ENCODE data around the gene AVPR2. TPM values are rescaled to one million over a fixed set of nuclear protein-coding genes. Genes with fewer than 3 reads are reported as not detected.

The AVPR2 gene
- total and polyA plus RNA-seq, 9 of the 15 experiments (the other 6 are each of a cell fraction or from before 2014, with no cell fraction given), result not detected

DNA sequence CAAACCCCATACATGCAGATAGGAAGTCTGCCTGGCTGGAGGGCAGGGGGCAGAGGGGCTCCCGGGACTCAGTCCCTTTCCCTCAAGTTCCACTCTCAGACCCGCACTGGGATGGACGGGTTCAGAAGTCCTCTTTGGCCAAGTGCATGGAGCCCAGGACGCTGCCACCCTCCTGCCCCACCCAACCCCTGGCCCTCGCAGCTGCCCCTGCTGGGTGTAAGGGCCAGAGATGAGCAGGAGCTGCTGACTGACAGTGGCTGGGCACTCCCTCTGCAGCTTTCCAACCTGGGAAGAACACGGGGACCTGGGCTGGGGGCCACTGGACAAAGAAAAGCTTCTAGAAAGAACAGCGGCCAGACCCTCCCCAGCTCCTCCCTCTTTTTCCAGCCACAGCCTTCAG, 21.9 kb upstream of the AVPR2 start:
- intact Hi-C loops (cut with micrococcal nuclease), result no loop called here
- ChIA-PET POLR2A (interaction anchor here (0.6 kb wide), 2 partner anchors 88 to 414 kb away, joined by 3 to 5 read pairs; partner anchors contain the start of gene SSR4), CTCF (ENCODE audit: low intra/inter-chr PET ratio) (interaction anchor here (0.6 kb wide), 1 partner anchor 943 kb away, joined by 3 read pairs; no protein-coding TSS in a partner anchor)
- Histone ChIP-seq H3K27me3 (ENCODE audit: control insufficient read depth in 2 of 2, insufficient read depth in 2 of 2, low read length in 2 of 2) (peaks cover 0 to 38% of the 10 kb centered on the region in 2 experiments; a peak in 2 of 5 replicates), H3K4me2 (ENCODE audit: insufficient read depth, low read length) (no peak overlapping the region), H3K4me3 (no peak overlapping the region), H3K27ac (ENCODE audit: extremely low read depth, low read depth, low read length) (no peak overlapping the region), H3K9ac (ENCODE audit: insufficient read depth in 1 of 2, low read depth in 2 of 2, low read length in 2 of 2) (no peak overlapping the region), H3K79me2 (ENCODE audit: control insufficient read depth, insufficient read depth, low read length) (no peaks in the 10 kb centered on the region), H3K36me3 (ENCODE audit: control insufficient read depth, insufficient read depth, low read length) (no peaks in the 10 kb centered on the region), H3K9me3 (replicated peaks; ENCODE audit: control insufficient read depth, insufficient read depth, low read depth, low read length) (no peaks in the 10 kb centered on the region), H3K4me1 (replicated peaks in 1 of 2; ENCODE audit: control insufficient read depth in 2 of 2, insufficient read depth in 2 of 2, low read length in 2 of 2) (peaks cover 6 to 61% of the 10 kb centered on the region in 2 experiments), H2AFZ (ENCODE audit: low read depth, low read length) (no peak overlapping the region), H4K20me1 (replicated peaks; ENCODE audit: control insufficient read depth, insufficient read depth, low read length) (peaks cover 1% of the 10 kb centered on the region; the same call in 1 of the 2 replicates), H3K9me1 (ENCODE audit: control insufficient read depth, insufficient read depth, low read length) (no peaks in the 10 kb centered on the region)
- FAIRE-seq, result no peak
- WGBS (ENCODE audit: insufficient coverage, low coverage, missing lambda C conversion rate), result 0% methylated on average over 3 of the region's 7 CpGs
- in situ Hi-C loops (cut with MboI), result no loop called here
- ATAC-seq, result no peak
- DNase-seq (ENCODE audit: extremely low read depth in 1 of 4, low spot score in 3 of 4), result no peak
- BruUV-seq (replicated peaks), result no TSS peak
- no peak for TF ChIP-seq ZNF780A (CRISPR knock-in tag; IDR thresholded peaks at IDR 0.05)
- no peak for TF ChIP-seq ZNF121 (CRISPR knock-in tag; conservative IDR thresholded peaks at IDR 0.05)
- no peak for TF ChIP-seq ZNF3 (CRISPR knock-in tag; IDR thresholded peaks at IDR 0.05)
- TF ChIP-seq, protein P1, sequence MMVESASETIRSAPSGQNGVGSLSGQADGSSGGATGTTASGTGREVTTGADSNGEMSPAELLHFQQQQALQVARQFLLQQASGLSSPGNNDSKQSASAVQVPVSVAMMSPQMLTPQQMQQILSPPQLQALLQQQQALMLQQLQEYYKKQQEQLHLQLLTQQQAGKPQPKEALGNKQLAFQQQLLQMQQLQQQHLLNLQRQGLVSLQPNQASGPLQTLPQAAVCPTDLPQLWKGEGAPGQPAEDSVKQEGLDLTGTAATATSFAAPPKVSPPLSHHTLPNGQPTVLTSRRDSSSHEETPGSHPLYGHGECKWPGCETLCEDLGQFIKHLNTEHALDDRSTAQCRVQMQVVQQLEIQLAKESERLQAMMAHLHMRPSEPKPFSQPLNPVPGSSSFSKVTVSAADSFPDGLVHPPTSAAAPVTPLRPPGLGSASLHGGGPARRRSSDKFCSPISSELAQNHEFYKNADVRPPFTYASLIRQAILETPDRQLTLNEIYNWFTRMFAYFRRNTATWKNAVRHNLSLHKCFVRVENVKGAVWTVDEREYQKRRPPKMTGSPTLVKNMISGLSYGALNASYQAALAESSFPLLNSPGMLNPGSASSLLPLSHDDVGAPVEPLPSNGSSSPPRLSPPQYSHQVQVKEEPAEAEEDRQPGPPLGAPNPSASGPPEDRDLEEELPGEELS (CRISPR knock-in tag; IDR thresholded peaks at IDR 0.05; ENCODE audit: borderline replicate concordance), result no peak
- TF ChIP-seq, protein P2, sequence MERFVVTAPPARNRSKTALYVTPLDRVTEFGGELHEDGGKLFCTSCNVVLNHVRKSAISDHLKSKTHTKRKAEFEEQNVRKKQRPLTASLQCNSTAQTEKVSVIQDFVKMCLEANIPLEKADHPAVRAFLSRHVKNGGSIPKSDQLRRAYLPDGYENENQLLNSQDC (CRISPR knock-in tag; IDR thresholded peaks at IDR 0.05), result no peak
- TF ChIP-seq, protein P3, sequence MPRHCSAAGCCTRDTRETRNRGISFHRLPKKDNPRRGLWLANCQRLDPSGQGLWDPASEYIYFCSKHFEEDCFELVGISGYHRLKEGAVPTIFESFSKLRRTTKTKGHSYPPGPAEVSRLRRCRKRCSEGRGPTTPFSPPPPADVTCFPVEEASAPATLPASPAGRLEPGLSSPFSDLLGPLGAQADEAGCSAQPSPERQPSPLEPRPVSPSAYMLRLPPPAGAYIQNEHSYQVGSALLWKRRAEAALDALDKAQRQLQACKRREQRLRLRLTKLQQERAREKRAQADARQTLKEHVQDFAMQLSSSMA (CRISPR knock-in tag; IDR thresholded peaks at IDR 0.05), result no peak
- TF ChIP-seq MEF2D (tag; conservative IDR thresholded peaks at IDR 0.05; ENCODE audit: low read depth), result no peak
- TF ChIP-seq ARID2 (IDR thresholded peaks at IDR 0.05), result no peak
- no peak for TF ChIP-seq ILK (tag; IDR thresholded peaks at IDR 0.05; ENCODE audit: borderline replicate concordance, low read depth)
- TF ChIP-seq ETV5 (CRISPR knock-in tag; IDR thresholded peaks at IDR 0.05; ENCODE audit: low read depth), result no peak
- TF ChIP-seq RFX7 (CRISPR knock-in tag; IDR thresholded peaks at IDR 0.05), result no peak
- no peak for TF ChIP-seq NONO (IDR thresholded peaks at IDR 0.05; ENCODE audit: low read depth in 2 of 2, low read length in 1 of 2)
- TF ChIP-seq, protein P4, sequence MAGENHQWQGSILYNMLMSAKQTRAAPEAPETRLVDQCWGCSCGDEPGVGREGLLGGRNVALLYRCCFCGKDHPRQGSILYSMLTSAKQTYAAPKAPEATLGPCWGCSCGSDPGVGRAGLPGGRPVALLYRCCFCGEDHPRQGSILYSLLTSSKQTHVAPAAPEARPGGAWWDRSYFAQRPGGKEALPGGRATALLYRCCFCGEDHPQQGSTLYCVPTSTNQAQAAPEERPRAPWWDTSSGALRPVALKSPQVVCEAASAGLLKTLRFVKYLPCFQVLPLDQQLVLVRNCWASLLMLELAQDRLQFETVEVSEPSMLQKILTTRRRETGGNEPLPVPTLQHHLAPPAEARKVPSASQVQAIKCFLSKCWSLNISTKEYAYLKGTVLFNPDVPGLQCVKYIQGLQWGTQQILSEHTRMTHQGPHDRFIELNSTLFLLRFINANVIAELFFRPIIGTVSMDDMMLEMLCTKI (IDR thresholded peaks at IDR 0.05; ENCODE audit: partially characterized antibody), result no peak
- no peak for TF ChIP-seq ZNF778 (CRISPR knock-in tag; IDR thresholded peaks at IDR 0.05)
- TF ChIP-seq TCFL5 (CRISPR knock-in tag; conservative IDR thresholded peaks at IDR 0.05), result no peak
- TF ChIP-seq MXI1 (IDR thresholded peaks at IDR 0.05; ENCODE audit: low read depth, low read length), result no peak
- TF ChIP-seq ZNF282 (CRISPR knock-in tag; IDR thresholded peaks at IDR 0.05), result no peak

Data from K562 (cell line).